Glomerular visceral epithelial cell (primary cell): Measurements from ENCODE around the gene FAM89B.

Experiments used
- DNase-seq: peaks from one replicate; pipeline ENCODE4 v3.0.0-alpha.2; 2016; ENCODE audit errors: extremely low spot score

FAM89B gene

GRCh38 chr11:65538915-65539743 lies 33.2 kb upstream of the FAM89B start:
- no peak for DNase-seq

- no peak for DNase-seq
Measured at GRCh38 chr11:65539744-65540289, 32.5 kb upstream of the FAM89B start.

GRCh38 chr11:65540290-65541092 lies 31.8 kb upstream of the FAM89B start:
- DNase-seq: peak; percentile 90

GRCh38 chr11:65541093-65541982 lies 31.0 kb upstream of the FAM89B start:
- DNase-seq: no peak

- DNase-seq: no peak
Measured at GRCh38 chr11:65542738-65543390, 29.5 kb upstream of the FAM89B start.

- no peak for DNase-seq
Measured at GRCh38 chr11:65545853-65546216, 26.5 kb upstream of the FAM89B start.

GRCh38 chr11:65546217-65546958 lies 25.9 kb upstream of the FAM89B start:
- DNase-seq: no peak

GRCh38 chr11:65547446-65548125 lies 24.8 kb upstream of the FAM89B start:
- DNase-seq: no peak

- no peak for DNase-seq
Measured at GRCh38 chr11:65548395-65548794, 23.9 kb upstream of the FAM89B start.

- peak; percentile 58 for DNase-seq
Measured at GRCh38 chr11:65549096-65549495, 23.2 kb upstream of the FAM89B start.

GRCh38 chr11:65551572-65552387 lies 20.6 kb upstream of the FAM89B start:
- peak; percentile 47 for DNase-seq

- DNase-seq: no peak
Measured at GRCh38 chr11:65552388-65552951, 19.9 kb upstream of the FAM89B start.

GRCh38 chr11:65553301-65554001 lies 18.9 kb upstream of the FAM89B start:
- DNase-seq: no peak

- no peak for DNase-seq
Measured at GRCh38 chr11:65554057-65554818, 18.1 kb upstream of the FAM89B start.

GRCh38 chr11:65554842-65555430 lies 17.4 kb upstream of the FAM89B start:
- no peak for DNase-seq

GRCh38 chr11:65555693-65556231 lies 16.6 kb upstream of the FAM89B start:
- peak; percentile 95 for DNase-seq
